G401.6 (cell line): ENCODE measurements around the gene TEX55.
"Not testable (repeated sequence)": the region's sequence is repeated elsewhere in the genome, so short reads cannot be mapped to it uniquely, and the experiment has no call there.

Experiments
- FAIRE-seq: peaks from 2 replicates; lab custom pipeline; 2012; peaks lifted over from hg19 to GRCh38; lab: Jason Lieb, UNC

Gene TEX55

GRCh38 chr3:119145500-119146167, at the start of gene TEX55:
TSS of gene TEX55 (plus strand) at chr3:119146165. CDS start at chr3:119146190, 25 bp downstream.
- FAIRE-seq: no peak

- no peak for FAIRE-seq
Measured at GRCh38 chr3:119098003-119098402, 48.0 kb upstream of the TEX55 start.

GRCh38 chr3:119098619-119099222, 47.2 kb upstream of the TEX55 start:
- peak; percentile 91 for FAIRE-seq

DNA sequence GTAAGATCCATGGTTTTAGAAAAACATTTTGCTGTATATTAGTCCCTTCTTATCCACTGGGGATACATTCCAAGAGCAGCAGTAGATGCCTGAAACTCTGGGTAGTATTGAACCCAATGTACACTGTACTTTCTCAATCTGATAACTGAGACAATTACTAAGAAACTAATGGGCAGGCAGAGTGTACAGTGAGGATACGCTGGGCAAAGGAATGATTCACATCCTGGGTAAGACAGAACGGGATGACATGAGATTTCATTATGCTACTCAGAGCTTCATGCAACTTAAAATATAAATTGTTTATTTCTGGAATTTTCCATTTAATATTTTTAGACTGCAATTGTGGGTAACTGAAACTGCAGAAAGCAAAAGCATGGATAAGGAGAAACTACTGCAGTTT, 46.2 kb upstream of the TEX55 start:
- no peak for FAIRE-seq

- FAIRE-seq: no peak
Measured at GRCh38 chr3:119104031-119104430, 41.9 kb upstream of the TEX55 start.

- FAIRE-seq: not testable (repeated sequence)
Measured at GRCh38 chr3:119118330-119118729, 27.6 kb upstream of the TEX55 start.

- no peak for FAIRE-seq
Measured at GRCh38 chr3:119120480-119120879, 25.5 kb upstream of the TEX55 start.

DNA sequence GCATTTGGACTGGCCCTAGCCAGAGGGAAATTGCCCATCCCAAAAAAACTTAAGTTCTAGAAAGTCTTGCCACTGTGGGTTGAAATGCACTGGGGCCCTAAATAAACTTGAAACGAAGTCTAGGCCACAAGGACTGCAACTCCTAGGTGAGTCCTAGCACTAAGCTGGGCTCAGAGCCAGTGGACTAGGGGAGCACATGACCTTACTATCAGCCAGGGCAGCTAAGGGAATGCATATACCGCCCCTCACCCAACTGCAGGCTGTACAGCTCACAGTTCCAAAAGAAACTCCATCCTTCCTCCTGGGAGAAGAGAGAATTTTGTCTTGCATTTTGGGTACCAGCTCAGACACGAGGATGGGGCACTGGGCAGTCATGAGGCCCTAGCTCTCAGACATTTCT, 23.6 kb upstream of the TEX55 start:
- FAIRE-seq: no peak

DNA sequence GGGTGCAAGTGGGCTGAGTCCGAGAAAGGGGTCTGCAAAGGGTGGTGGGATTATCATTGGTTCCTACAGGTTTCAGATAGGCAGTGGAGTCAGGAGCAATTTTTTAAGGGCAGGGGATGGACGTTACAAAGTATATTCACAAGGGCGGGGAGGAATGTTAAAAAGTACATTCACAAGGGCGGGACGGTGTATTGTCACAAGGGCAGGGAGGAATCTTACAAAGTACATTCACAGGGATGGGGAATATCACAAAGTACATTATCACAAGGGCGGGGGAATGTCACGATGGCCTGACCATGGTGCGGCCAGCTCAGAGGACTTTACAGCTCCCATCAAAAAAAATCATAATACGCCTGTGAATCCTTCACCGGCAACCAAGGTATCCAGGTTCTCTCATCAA, 20.6 kb upstream of the TEX55 start:
- FAIRE-seq: no peak

DNA sequence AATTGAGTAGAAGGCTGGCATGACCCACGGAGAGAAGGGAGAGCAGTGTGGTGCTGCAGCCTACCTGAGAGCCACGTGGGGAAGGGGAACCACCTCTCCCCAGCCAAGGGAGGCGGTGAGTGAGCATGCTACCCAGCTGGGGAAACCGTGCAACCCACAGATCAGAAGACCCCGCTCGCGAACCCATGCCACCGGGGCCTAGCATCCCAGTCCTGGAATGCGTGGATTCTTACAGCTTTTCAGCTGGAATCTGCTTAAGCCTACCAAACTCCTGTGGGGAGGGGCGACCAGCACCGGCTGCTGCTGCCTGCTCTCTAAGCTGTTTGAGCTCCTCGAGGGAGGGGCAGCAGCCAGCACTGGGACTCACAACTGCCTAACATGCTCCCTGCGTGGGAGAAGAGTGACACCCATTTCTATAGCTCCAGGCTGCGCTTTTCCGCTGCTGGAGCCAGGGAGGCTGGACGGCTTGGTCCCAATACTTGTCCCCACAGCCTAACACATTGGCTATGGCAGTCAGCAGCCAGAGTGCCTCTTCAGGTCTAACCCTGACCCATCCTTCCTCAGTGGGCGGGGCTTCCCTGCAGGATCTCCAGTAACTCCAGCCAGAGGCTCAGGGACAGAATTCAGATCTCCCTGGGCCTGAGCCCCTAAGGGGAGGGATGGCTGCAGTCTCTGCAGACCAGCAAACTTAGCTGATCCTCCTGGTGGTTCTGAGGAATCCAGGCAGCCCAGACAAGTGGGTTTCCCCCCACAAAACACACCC, 20.0 kb upstream of the TEX55 start:
- FAIRE-seq: no peak

DNA sequence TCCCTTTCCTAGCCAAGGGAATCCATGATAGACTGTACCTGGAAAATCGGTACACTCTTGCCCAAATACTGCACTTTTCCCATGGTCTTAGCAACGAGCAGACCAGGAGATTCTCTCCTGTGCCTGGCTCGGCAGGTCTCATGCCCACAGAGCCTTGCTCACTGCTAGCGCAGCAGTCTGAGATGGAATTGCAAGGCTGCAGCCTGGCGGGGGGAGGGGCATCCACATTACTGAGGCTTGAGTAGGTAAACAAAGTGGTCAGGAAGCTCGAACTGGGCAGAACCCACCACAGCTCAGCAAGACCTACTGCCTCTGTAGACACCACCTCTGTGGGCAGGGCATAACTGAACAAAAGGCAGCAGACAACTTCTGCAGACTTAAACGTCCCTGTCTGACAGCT, 15.7 kb upstream of the TEX55 start:
- FAIRE-seq: not testable (repeated sequence)

DNA sequence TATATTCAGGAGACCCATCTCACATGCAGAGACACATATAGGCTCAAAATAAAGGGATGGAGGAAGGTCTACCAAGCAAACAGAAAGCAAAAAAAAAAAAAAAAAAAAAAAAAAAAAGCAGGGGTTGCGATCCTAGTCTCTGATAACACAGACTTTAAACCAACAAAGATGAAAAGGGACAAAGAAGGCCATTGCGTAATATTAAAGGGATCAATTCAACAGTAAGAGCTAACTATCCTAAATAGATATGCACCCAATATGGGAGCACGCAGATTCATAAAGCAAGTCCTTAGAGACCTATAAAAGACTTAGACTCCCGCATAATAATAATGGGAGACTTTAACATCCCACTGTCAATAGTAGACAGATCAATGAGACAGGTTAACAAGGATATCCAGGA, 13.7 kb upstream of the TEX55 start:
- FAIRE-seq: not testable (repeated sequence)

DNA sequence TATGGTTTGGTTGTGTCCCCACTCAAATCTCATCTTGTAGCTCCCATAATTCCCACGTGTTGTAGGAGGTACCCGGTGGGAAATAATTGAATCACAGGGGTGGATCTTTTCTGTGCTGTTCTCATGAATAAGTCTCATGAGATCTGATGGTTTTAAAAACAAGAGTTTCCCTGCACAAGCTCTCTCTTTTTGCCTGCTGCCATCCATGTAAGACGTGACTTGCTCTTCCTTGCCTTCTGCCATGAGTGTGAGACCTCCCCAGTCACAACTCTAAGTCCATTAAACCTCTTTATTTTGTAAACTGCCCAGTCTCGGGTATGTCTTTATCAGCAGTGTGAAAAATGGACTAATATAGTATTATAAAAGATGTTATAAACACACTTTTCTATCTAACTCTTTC, 6.6 kb upstream of the TEX55 start:
- not testable (repeated sequence) for FAIRE-seq

GRCh38 chr3:119140466-119140865, 5.5 kb upstream of the TEX55 start:
- FAIRE-seq: no peak

DNA sequence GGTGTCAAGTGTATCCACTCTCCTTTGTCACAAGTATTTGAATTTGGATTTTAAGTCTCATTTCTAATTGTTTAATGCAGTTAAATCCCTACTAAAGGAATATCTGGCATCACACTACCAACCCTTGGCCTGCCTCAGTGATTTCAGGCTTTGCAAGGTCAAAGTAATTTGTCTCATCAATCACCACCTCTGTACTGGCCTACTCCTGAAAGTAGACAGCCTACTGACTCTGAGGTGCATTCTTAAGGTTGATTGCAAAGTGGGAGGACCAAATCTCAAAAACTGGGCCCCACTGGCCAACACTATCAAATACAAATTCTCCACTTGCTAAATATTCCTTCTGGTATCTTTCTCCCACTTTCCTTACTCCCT, 851 bp upstream of the TEX55 start:
- FAIRE-seq: no peak

DNA sequence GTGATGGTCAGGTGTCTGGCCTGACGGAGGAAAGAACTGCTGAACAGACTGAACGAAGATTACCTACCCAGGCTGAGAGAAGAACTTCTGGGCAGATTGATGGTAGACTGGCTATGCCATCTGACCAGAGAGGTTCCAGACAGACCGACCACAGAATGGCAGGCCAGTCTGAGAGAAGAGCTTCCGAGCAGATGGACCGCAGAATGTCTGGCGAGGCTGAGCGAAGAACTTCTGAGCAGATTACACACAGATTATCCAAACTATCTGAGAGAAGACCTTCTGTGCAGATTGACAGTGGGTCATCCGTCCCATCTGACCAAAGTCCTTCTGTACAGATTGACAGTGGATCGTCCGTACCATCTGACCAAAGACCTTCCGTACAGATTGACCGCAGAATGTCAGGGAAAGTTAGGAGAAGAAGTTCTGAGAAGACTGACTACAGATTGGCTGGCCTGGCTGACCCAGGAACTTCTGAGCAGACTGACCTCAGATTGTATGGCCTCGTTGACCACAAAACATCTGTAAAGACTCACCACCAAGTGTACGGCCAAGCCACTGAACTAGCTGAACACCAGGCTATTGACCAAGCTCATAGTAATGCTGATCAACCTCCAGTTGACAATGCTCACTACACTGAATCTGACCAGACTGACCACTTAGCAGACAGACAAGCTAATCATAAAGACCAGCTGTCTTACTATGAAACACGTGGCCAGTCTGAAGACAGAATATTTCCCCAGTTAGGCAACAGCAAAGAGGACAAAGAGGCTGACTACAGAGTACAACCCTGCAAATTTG, 812 bp downstream of the TEX55 start:
- no peak for FAIRE-seq

- no peak for FAIRE-seq
Measured at GRCh38 chr3:119147494-119147893, 1.5 kb downstream of the TEX55 start.

- FAIRE-seq: no peak
Measured at GRCh38 chr3:119148493-119149180, 2.7 kb downstream of the TEX55 start.

- no peak for FAIRE-seq
Measured at GRCh38 chr3:119149484-119149883, 3.5 kb downstream of the TEX55 start.

GRCh38 chr3:119156868-119157267, 10.9 kb downstream of the TEX55 start:
- no peak for FAIRE-seq

DNA sequence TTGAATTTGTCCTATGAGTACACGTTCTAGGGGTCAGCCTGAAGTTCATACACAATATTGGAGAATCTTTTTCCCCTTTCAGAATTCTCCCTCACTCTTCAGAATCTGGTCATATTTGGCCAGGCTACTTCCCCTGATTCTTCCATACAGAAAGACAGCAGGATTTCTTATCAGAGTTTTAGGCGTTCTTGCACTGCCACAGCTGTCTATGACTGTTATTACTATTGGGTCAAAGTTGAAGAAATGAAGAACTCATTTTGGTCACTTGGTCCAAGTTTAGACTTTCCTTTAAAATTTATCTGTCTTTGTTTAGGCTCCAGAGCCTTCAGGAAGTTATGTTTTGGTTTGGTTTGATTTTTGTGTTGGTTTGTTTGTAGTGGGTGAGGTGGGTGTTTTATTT, 12.0 kb downstream of the TEX55 start:
- no peak for FAIRE-seq

- FAIRE-seq: no peak
Measured at GRCh38 chr3:119160361-119160760, 14.4 kb downstream of the TEX55 start.
